ENCODE data around the gene PTPRN. TPM values are rescaled to one million over a fixed set of nuclear protein-coding genes. Genes with fewer than 3 reads are reported as not detected.

Gene PTPRN
- total and polyA plus RNA-seq, 2 donors (not counting 3 experiments of a cell fraction or from before 2014, with no cell fraction given) = not detected

DNA sequence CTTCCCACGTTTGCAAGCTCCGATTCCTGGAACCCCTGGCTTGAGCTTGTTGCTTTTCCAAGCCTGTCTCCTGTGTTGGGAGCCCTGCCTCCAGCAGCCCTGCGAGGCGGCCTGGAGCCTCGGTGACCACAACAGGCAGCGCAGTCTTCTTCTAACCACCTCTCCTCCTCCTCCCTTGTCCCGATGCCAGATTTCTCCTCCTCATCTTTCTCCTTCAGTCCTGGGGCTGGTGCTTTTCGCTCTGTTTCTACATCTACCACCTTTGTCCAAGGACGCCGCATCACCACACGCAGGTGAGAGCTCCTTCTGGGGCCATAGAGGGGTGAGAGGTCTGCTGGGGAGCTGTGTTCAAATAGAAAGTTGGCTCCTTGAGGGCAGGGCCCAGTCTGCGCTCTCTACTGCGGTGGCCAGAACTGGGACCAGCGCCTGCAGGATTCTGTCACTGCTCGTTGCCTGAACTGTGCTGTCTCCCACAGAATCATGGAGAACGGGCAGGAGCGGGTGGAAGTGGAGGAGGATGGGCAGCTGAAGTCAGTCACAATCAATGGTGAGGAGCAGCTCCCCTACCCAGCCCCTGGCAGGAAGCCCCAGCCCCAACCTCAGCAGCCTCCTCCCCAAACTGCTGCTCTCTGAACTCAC, 26.1 kb downstream of the PTPRN start:
- no peak overlapping the region for H2AFZ ChIP-seq (ENCODE audit: low read depth, low read length)
- H3K4me1 ChIP-seq (ENCODE audit: control insufficient read depth, extremely low read depth, insufficient read depth, low read length) = peaks cover 13% of the 10 kb centered on the region
- H3K9me3 ChIP-seq (replicated peaks; ENCODE audit: control insufficient read depth, insufficient read depth, low read length) = no peaks in the 10 kb centered on the region
- H3K4me2 ChIP-seq (ENCODE audit: insufficient read depth, low read length) = no peak overlapping the region
- H3K9me1 ChIP-seq (replicated peaks; ENCODE audit: control insufficient read depth, extremely low read depth, insufficient read depth, low read length) = no peaks in the 10 kb centered on the region
- no peak overlapping the region for H3K9ac ChIP-seq (replicated peaks; ENCODE audit: extremely low read depth, insufficient read depth, low read length)
- DNase-seq (ENCODE audit: low read depth, low spot score) (no peak), FAIRE-seq (no peak)
- BruUV-seq (replicated peaks) = no TSS peak
- H3K79me2 ChIP-seq (ENCODE audit: control insufficient read depth, insufficient read depth, low read length) = no peaks in the 10 kb centered on the region
- no peaks in the 10 kb centered on the region for H4K20me1 ChIP-seq (replicated peaks; ENCODE audit: control insufficient read depth, extremely low read depth, insufficient read depth, low read length)
- peaks cover 0 to 21% of the 10 kb centered on the region in 2 experiments for H3K36me3 ChIP-seq (ENCODE audit: control insufficient read depth in 2 of 2, extremely low read depth in 1 of 2, insufficient read depth in 2 of 2, low read length in 2 of 2)
- H3K4me3 ChIP-seq (replicated peaks in 1 of 3; ENCODE audit: insufficient read depth in 1 of 3, low read depth in 1 of 3, low read length in 3 of 3) = no peak overlapping the region
- H3K27ac ChIP-seq (ENCODE audit: insufficient read depth, low read depth, low read length) = no peak overlapping the region
- ChIA-PET CTCF (interaction anchor here (12.6 kb wide), 1 partner anchor 12 kb away, joined by 253 read pairs; no protein-coding TSS in a partner anchor), POLR2A (no interaction called here)
- TF ChIP-seq MYC (IDR thresholded peaks at IDR 0.05; ENCODE audit: low read depth, low read length) = no peak
- no peak for TF ChIP-seq FOS (IDR thresholded peaks at IDR 0.05; ENCODE audit: borderline replicate concordance, insufficient read depth, low read length)
- no peak for TF ChIP-seq GATA2 (IDR thresholded peaks at IDR 0.05; ENCODE audit: insufficient read depth, insufficient read length, low read depth, low read length)
- no peak for TF ChIP-seq POLR2AphosphoS5 (IDR thresholded peaks at IDR 0.05; ENCODE audit: insufficient read depth, low read depth, low read length)
- TF ChIP-seq, protein P1, sequence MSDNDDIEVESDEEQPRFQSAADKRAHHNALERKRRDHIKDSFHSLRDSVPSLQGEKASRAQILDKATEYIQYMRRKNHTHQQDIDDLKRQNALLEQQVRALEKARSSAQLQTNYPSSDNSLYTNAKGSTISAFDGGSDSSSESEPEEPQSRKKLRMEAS (IDR thresholded peaks at IDR 0.05; ENCODE audit: insufficient read depth, insufficient read length) = no peak
- no peak for TF ChIP-seq JUN (IDR thresholded peaks at IDR 0.05; ENCODE audit: borderline replicate concordance, insufficient read depth, insufficient read length, low read depth)
- TF ChIP-seq, protein P2, sequence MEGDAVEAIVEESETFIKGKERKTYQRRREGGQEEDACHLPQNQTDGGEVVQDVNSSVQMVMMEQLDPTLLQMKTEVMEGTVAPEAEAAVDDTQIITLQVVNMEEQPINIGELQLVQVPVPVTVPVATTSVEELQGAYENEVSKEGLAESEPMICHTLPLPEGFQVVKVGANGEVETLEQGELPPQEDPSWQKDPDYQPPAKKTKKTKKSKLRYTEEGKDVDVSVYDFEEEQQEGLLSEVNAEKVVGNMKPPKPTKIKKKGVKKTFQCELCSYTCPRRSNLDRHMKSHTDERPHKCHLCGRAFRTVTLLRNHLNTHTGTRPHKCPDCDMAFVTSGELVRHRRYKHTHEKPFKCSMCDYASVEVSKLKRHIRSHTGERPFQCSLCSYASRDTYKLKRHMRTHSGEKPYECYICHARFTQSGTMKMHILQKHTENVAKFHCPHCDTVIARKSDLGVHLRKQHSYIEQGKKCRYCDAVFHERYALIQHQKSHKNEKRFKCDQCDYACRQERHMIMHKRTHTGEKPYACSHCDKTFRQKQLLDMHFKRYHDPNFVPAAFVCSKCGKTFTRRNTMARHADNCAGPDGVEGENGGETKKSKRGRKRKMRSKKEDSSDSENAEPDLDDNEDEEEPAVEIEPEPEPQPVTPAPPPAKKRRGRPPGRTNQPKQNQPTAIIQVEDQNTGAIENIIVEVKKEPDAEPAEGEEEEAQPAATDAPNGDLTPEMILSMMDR (IDR thresholded peaks at IDR 0.05; ENCODE audit: extremely low read depth in 1 of 2, insufficient read depth in 1 of 2, low read depth in 1 of 2, low read length in 2 of 2) = no peak
- TF ChIP-seq POLR2A (IDR thresholded peaks at IDR 0.05; ENCODE audit: low read depth, low read length) = no peak
- no peak for TF ChIP-seq EZH2 (IDR thresholded peaks at IDR 0.05; ENCODE audit: borderline replicate concordance, low read depth, low read length, severe bottlenecking)
- no peaks in the 10 kb centered on the region for H3K27me3 ChIP-seq (ENCODE audit: control insufficient read depth in 2 of 2, insufficient read depth in 2 of 2, low read length in 2 of 2)
- dilution Hi-C loops (cut with MboI; ENCODE audit: extremely low pct_ligation_motif_present, low sequenced_read_pairs) (no loop called here), intact Hi-C loops (cut with micrococcal nuclease) (no loop called here)

All from endothelial cell of umbilical vein (primary cell).